Breast epithelium (tissue), 3 donors: Measurements from ENCODE around the gene CCDC87.

Experiments
- POLR2AphosphoS5 ChIP-seq, 3 donors: sonication (generic); formaldehyde crosslinking; IDR thresholded peaks; one replicate each; pipeline ENCODE4 v1.6.1; 2017; ENCODE audit warnings: antibody characterized with exemption in 3 of 3
- TF ChIP-seq, protein P1 (sequence below), 3 donors: fragments of 450-650 bp; IDR thresholded peaks; one replicate each; pipeline ENCODE4 v1.5.1; 2016 to 2017; ENCODE audit warnings: antibody characterized with exemption in 3 of 3, mild to moderate bottlenecking in 3 of 3, moderate library complexity in 3 of 3

DNA sequence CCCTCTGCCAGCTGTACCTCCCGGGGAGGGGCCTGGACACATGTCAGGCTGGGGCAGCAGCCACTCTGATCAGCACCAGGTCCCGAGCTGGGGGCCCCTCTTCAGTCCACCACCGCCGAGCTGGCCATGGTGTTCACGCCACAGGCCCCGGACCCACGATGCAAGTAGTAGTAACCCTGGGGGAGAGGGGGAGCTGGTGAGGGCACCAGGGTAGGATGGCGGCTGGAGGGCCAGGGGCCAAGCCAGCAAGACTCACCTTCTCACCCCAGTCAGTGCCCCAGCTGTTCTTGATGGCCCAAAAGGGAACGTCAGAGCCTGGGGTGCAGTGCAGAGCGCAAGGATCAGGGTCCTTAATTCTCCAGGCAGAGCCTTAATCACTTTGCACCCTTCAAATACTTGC lies 29.0 kb downstream of the CCDC87 start:
- TF ChIP-seq, protein P1, sequence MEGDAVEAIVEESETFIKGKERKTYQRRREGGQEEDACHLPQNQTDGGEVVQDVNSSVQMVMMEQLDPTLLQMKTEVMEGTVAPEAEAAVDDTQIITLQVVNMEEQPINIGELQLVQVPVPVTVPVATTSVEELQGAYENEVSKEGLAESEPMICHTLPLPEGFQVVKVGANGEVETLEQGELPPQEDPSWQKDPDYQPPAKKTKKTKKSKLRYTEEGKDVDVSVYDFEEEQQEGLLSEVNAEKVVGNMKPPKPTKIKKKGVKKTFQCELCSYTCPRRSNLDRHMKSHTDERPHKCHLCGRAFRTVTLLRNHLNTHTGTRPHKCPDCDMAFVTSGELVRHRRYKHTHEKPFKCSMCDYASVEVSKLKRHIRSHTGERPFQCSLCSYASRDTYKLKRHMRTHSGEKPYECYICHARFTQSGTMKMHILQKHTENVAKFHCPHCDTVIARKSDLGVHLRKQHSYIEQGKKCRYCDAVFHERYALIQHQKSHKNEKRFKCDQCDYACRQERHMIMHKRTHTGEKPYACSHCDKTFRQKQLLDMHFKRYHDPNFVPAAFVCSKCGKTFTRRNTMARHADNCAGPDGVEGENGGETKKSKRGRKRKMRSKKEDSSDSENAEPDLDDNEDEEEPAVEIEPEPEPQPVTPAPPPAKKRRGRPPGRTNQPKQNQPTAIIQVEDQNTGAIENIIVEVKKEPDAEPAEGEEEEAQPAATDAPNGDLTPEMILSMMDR (IDR thresholded peaks at IDR 0.05): no peak
- TF ChIP-seq POLR2AphosphoS5 (IDR thresholded peaks at IDR 0.05): no peak
